ENCODE results near the gene KLHL36. TPM values are rescaled to one million over a fixed set of nuclear protein-coding genes. Genes with fewer than 3 reads are reported as not detected.
A peak's percentile ranks its signal among the peaks of the same experiment; 100 is the strongest.

The KLHL36 gene
- total RNA-seq, 1 donor from 2014 or later = 26.2 TPM

DNA sequence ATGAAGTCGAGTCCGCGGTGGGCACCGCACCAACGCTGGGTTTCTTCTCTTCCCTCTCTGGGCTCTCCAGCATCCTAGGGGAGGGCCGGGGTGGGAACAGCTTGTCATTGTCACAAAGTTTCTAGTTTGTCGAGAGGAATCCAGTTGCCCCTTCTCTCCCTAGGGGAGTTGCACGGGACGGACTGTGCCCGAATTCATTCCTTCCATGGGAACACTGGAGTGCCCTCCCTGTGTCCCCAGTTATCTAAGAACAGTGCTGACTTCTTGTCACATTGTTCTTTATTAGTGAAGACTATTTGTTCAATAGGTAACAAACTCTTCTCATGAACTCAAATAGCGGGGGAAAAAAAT lies 1.2 kb downstream of the KLHL36 start:
- TF ChIP-seq, protein P1, sequence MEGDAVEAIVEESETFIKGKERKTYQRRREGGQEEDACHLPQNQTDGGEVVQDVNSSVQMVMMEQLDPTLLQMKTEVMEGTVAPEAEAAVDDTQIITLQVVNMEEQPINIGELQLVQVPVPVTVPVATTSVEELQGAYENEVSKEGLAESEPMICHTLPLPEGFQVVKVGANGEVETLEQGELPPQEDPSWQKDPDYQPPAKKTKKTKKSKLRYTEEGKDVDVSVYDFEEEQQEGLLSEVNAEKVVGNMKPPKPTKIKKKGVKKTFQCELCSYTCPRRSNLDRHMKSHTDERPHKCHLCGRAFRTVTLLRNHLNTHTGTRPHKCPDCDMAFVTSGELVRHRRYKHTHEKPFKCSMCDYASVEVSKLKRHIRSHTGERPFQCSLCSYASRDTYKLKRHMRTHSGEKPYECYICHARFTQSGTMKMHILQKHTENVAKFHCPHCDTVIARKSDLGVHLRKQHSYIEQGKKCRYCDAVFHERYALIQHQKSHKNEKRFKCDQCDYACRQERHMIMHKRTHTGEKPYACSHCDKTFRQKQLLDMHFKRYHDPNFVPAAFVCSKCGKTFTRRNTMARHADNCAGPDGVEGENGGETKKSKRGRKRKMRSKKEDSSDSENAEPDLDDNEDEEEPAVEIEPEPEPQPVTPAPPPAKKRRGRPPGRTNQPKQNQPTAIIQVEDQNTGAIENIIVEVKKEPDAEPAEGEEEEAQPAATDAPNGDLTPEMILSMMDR (conservative IDR thresholded peaks at IDR 0.05) = no peak
- H3K4me3 Mint-ChIP-seq = peak overlapping the region; percentile 88
- H3K27ac Mint-ChIP-seq (ENCODE audit: unreplicated experiment) = no peak overlapping the region
- DNase-seq (ENCODE audit: low read depth, low spot score) = no peak
- H3K4me1 Mint-ChIP-seq = peaks cover 16% of the 10 kb centered on the region
- no peaks in the 10 kb centered on the region for H3K9me3 Mint-ChIP-seq
- no peaks in the 10 kb centered on the region for H3K36me3 Mint-ChIP-seq (ENCODE audit: low read depth)
- H3K27me3 Mint-ChIP-seq (ENCODE audit: low read depth) = peaks cover 12% of the 10 kb centered on the region

DNA sequence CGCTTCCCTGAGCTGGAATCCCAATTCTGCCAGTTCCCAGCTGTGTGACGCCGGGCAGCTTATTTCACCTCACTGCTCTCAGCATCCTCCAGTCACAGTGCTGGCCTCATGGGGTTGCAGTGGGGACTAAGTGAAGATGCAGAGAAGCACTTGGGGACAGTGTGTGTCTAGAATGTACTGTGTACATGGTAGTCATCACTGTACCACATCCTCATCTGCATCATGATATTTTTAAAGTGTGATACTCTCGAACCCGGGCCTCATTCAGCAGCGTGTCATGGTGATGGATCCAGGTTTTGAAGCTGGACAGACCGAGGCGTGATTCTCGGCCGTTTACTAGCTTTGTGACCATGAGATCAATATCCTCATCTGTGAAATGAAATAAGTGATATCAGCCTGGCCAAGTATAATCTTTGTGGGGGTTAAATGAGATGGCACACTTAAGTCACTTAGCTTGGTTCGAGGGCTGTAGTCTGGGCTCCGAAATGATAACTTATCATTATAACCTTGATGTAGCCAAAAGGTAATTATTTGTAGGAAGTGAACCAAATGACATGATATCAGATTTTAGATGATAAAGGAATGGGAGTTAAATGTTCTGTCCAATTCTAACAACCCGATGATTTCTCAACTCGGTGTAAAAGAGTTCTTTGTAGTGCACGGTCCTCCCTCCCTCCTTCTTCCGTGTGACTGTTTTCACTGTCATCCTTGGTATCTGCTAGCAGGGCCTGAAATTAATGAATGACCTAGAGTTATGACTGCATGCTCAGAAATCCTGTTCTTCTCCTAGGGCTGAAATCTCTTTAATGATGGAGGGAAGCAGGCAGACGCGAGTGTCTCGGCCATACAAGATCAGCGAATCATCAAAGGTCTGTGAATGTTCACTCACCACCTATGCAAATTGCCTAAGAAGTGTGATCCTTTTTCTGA lies 2.0 kb downstream of the KLHL36 start:
- DNase-seq (ENCODE audit: low read depth, low spot score) = no peak
- Mint-ChIP-seq H3K9me3 (no peaks in the 10 kb centered on the region), H3K4me1 (peaks cover 16% of the 10 kb centered on the region), H3K36me3 (ENCODE audit: low read depth) (no peaks in the 10 kb centered on the region), H3K27me3 (ENCODE audit: low read depth) (peaks cover 10% of the 10 kb centered on the region), H3K27ac (ENCODE audit: unreplicated experiment) (no peak overlapping the region), H3K4me3 (peak overlapping the region; percentile 78)
- TF ChIP-seq, protein P1 (conservative IDR thresholded peaks at IDR 0.05) = no peak

DNA sequence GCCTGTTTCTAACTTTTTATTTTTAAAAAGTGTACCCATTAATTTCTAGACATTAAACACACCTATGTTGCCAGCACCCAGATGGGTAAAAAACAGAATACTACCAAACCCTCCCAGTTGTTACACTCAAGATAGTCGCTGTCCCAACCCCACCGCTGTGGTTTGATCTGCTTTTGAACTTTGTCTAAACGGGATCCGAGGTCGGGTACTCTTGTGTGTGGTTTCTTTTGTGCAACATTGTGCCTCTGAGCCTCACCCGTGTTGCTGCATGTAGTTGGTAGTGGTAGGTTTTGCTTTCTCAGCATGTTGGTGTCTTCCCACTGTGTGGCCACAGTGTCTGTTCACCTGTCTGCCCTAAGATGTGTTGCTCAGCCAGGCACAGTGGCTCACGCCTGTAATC lies 4.3 kb downstream of the KLHL36 start:
- Mint-ChIP-seq H3K4me3 (no peak overlapping the region), H3K27me3 (ENCODE audit: low read depth) (peaks cover 3% of the 10 kb centered on the region), H3K4me1 (peaks cover 14% of the 10 kb centered on the region), H3K27ac (ENCODE audit: unreplicated experiment) (no peak overlapping the region), H3K9me3 (no peaks in the 10 kb centered on the region), H3K36me3 (ENCODE audit: low read depth) (no peaks in the 10 kb centered on the region)
- DNase-seq (ENCODE audit: low read depth, low spot score) = no peak
- TF ChIP-seq, protein P1 (conservative IDR thresholded peaks at IDR 0.05) = no peak

DNA sequence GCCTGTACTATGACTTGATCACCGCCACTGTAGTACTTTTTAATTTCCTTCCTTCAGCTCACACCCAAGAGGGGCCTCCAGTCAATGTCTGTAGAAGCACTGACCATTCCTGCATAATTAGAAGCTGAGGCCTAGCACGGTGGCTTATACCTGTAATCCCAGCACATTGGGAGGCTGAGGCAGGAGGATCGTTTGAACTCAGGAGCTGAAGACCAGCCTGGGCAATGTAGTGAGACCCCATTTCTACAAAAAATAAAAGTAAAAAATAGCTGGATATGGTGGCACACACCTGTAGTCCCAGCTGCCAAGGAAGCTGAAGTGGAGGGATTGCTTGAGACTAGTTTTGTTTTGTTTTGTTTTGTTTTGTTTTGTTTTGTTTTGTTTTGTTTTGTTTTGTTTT lies 5.9 kb downstream of the KLHL36 start:
- Mint-ChIP-seq H3K36me3 (ENCODE audit: low read depth) (no peaks in the 10 kb centered on the region), H3K4me1 (peaks cover 10% of the 10 kb centered on the region), H3K9me3 (no peaks in the 10 kb centered on the region), H3K27me3 (ENCODE audit: low read depth) (no peaks in the 10 kb centered on the region), H3K27ac (ENCODE audit: unreplicated experiment) (no peak overlapping the region), H3K4me3 (no peak overlapping the region)
- DNase-seq (ENCODE audit: low read depth, low spot score) = no peak
- TF ChIP-seq, protein P1 (conservative IDR thresholded peaks at IDR 0.05) = no peak

DNA sequence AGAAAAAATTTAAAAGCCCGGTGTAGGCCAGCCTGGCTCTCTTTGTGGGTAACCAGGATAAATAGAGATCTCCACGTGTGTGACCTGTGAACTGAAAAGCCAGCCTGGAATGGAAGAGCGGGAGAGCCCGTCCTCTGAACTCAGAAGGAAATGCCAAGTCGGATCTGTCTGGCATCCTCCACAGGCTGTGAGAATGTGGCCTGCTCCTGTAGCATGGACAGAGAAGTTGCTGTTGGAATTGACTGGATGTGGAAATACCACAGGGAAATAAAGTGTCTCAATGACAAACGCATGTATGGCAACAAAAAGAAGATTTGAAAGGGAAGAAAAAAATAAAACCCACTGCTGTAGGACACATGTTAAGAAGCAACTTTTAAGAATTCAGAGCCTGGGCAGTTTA lies 6.7 kb downstream of the KLHL36 start:
- H3K27ac Mint-ChIP-seq (ENCODE audit: unreplicated experiment) = no peak overlapping the region

More for the DNA sequence above, 6.7 kb downstream of the KLHL36 start:
- H3K4me3 Mint-ChIP-seq = no peak overlapping the region
- H3K27me3 Mint-ChIP-seq (ENCODE audit: low read depth) = no peaks in the 10 kb centered on the region
- peaks cover 9% of the 10 kb centered on the region for H3K4me1 Mint-ChIP-seq
- no peaks in the 10 kb centered on the region for H3K9me3 Mint-ChIP-seq
- TF ChIP-seq, protein P1 (conservative IDR thresholded peaks at IDR 0.05) = no peak
- DNase-seq (ENCODE audit: low read depth, low spot score) = no peak
- H3K36me3 Mint-ChIP-seq (ENCODE audit: low read depth) = no peaks in the 10 kb centered on the region

Data from neural crest cell (in vitro differentiated cells).